Measurements from ENCODE around the gene STUM.
"Not testable (repeated sequence)": the region's sequence is repeated elsewhere in the genome, so short reads cannot be mapped to it uniquely, and the experiment has no call there.

The STUM gene

DNA sequence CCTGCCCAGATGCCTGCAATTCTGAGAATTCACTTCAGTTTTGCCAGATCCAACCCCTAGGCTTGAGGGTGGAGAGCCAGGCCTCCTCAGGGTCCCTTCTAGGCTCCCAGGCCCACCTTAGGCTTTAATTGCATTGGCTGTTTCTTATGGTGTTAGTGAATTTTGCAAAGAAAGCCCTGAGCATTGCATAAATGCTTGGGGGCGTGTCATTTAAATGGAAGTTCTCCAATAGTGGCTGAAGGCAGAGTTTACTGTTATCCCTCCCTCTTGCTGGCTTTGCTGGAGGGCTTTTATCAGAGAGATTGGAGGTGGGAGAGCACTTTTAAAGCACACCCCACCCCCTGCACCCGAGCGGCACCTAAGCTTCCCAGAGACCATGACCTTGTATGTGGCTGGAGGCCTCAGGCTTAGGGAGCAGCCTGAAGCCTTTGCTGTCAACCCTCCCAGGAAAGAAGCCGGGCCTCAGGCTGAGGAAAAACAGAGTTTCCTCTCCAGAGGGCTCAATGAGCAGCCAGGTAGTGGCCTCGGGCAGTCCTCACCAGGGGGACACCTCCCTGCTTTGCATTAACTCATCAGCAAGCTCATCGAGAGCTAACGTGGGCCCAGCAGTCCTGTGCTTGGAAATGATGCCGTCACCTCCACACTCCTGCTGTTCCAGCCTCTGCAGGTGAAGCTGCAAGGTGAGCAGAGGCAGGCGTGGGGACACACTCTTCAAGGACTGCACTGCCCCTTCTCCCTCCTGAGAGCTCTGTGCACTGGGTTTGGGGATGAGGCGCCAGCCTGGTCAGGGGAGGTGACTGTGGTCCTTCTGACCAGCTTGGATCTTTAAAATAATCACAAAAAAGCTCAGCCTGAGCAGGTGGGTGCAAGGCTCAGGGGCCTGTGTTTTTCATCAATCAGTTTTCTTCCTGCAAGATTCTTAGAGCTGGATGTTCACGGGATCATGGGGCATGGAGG lies 58.0 kb downstream of the STUM start:
- no peak for DNase-seq

DNA sequence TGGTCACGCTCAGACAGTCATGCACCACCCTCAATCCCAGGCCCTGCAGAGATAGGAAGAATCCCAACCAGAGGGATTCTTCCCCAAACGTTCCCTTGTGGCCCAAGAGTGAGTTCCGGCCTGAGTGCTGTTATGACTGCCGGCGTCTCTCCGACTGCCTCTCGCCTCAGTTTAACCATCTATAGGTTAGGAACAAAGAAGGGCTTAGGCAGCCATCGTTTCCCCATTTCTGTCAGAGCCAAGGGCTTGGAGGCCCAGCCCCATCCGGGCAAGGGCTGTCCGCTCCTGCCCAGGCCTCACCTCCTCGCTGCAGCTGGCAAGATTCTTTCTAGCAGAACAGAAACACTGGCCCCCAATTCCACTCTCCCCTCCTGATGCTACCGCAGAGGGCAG lies 58.7 kb downstream of the STUM start:
- DNase-seq: no peak

DNA sequence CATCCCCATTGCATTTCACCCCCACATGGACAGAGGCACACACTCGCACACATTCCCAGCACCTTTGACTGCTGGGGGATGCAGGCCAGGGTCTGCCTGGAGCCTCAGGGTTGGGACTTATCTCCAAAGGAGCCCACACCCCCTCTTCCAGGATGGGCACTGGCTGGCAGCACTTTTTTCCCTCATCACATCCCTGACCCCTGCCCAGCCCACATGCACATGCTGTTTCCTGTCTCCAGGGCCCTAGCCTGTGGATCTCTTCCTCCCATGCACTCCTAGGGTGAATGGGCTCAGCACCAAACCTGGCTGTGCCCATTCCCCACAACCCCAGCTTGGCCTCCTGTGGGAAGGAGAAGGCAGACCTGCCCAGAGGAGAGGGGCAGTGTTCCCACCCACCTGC lies 59.3 kb downstream of the STUM start:
- DNase-seq: no peak

DNA sequence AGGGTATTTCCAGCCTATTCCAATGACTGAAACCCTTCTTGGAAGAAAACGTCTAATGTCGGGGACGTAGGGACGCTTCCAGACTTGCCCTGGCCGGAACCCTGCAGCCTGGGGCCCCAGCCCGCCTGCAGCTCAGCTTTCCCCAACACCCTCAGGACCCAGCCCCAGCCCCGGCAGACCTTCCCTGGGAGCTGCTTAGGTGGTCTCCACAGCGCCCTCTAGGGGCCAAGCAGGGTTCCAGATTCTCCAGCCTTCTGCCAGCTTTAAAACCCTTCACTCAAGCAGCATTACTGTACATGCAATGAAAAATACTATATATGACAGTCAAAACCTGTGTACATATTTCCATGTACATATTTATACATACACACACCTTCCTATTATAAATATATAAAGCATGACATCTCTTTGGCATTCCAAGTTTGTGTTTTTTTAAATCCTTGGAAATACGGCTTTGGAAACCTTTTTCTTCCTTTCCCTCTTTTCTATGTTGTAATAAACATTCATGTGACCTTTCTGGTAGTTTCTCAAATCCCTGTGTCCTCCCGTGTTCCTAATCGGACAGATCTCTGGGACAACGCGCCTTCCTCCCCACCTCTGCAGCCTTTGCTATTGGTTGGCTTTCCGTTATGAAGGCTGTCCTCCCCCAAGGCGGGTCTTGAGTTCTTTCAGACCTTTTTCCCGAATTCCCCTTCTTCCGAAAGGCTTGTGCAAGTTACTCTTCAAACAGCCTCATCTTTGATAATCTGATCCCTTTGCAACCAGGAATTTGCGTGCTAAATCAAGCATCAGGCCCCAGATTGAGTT lies 60.3 kb downstream of the STUM start:
- DNase-seq: no peak

DNA sequence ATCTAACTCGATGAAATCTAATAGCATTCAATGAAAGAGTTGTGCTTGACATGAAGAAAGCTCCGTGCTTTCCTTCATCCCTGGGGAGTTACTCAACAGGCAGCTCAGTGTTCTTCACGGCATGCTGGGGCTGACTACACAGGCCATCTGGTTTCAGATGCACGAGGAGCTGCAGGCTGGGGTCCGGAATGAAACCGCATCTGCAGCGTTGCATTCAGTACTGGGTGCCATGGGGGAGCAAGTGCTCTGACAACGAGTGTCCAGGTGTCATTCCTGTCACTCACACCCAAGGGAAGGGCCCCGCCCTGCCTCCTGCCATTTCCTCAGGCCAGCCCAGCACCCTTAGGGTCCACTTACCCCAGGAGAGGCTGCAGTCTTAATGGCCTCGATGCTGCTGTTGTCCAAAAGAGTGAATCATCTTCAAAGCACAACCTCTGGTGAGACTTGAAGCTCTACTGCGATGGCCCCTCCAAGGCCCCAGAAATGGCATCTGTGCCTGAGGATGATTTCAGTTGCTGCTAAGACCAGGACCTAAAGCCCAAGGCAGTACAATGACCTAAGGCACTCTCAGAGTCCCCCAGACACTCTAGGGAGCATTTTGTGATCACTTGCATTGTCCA lies 61.4 kb downstream of the STUM start:
- no peak for DNase-seq

DNA sequence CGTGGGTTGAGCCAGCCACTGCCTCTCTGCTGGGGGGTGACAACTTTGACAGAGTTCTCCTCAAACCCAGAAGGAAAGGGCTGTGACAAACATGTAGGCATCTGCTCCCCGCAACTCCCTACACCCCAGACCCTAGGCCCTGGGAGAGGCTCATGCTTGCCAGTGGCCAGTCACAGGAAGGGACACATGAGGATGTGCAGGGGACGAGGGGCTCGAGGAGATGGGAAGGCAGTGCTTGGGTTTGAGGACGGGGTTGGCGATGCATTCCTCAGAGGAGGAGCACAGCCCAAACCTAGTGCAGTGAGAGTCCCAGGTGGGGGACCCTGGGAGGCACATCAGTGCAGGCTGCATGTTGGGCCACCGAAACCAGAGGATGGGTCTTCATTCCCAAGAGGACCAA lies 62.1 kb downstream of the STUM start:
- DNase-seq: no peak

DNA sequence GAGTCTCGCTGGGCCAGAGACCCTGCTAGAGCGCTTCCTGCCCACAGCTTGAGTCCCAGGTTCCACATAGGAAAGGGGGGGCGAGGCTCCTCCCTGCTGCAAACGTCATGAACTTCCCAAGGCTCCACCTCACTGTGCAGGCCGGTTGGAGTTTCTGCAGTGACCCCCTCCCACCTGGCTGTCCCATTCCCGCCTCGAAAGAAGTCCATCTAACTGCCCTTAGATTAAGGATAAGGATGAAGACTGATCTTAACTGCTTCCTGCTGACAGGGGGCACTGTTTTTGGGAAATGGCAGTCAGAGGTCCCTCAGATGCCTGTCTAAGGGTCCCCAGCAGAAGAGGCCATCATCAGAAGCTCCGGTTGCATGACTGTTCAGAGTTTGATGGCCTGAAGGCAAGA lies 62.7 kb downstream of the STUM start:
- no peak for DNase-seq

DNA sequence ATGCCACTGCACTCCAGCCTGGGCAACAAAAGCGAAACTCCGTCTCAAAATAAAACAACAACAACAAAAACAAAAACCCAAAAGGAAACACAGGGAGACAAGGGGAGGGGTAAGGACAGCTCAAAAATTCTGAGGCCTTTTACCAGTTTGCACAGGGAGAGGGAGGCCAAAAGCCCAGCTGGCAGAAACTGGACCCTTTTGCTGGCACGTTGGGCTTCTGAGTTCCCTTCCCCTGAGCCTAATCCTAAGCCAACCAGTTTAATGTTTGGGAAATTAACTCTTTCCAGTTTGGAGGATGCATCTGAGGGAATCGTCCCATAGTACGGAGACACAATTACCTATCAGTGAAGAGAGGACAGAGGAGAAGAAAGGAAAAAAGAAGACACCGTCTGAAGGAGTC lies 63.4 kb downstream of the STUM start:
- DNase-seq: not testable (repeated sequence)

DNA sequence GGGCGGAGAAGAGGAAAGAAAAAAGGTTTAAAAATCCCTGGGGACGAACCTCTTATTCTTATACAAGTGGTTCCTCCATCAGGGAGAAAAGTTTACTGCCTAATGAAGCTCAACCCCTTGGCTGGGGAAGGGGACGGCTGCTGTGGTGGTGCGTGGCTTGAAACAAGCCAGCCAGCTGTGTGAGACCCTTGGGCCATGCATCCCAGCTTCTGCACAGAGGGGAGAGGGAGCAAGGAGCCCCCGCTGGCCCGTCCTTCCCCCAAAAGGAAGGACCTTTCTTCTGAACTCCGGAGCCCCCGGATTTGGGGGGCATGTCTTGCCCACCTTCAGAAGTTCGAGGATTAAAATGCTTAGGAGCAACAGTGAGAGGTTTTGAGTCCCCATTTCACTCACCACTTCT lies 67.3 kb downstream of the STUM start:
- DNase-seq: no peak

DNA sequence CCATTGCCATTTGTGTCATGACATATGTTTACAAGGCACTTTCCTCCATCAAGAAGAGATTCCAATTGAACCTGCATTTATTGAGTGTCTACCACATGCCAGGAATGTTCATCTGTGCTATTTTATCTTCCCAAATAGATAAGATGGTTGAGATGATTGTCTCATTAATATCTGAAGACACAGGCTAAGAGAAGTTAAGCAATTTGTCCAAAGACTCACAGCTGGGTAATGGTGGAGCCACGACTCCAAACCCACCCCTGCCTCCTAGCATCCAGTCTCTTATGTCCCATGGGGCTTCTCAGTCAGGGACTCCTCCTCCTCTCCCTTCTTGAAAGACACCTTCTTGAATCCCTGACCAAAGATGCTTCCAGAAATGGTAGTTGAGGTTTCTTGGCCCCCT lies 68.1 kb downstream of the STUM start:
- DNase-seq: no peak

DNA sequence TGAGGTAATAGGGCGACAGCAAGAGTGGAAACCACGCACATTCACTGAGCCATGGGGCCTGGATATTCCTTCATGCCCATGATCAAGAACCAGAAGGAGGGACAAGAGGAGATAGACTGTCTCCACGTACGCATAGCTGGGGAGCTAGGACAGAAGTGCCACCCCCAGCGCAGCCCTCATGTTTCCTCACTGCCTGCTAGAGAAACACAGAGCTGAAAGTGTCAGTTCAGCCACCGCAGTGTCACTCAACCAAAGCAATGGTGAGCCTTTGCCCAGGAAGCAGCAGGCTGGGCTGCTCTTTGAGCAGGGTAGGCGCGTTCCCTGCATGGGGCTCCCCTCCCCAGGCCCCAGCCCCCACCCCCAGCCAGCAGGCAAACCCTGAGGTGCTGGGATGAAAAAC lies 68.5 kb downstream of the STUM start:
- DNase-seq: no peak

DNA sequence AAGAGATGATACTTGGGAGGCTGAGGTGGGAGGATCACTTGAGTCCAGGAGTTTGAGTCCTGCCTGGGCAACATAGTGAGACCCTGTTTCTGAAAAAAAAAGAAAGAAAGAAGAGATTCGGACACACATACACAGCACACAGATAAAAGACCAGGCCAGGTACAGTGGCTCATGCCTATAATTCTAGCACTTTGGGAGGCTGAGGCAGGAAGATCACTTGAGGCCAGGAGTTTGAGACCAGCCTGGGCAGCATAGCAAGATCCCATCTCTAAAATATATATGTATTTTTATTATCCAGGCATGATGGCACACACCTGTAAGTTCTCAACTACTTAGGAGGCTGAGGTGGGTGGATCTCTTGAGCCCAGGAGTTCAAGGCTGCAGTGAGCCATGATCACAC lies 69.2 kb downstream of the STUM start:
- DNase-seq: not testable (repeated sequence)

DNA sequence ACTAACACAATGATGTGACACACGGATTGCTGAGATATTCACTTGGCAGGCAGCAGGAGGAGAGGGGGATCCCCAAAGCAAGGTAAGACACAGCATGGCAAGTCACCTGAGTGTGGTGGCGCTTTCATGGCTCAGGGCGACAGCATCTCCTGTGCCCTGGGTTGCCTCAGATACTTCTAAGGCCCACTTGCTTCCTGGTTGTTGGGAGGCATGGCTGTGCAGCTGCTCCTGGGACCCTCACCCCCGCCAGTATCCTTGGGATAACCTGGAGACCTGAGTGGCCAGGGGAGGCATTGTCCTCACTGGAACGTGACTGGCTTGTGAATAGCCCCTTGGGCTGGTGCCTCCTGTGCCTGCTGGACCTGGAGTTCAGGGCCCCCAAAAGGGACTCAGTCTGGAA lies 69.8 kb downstream of the STUM start:
- DNase-seq: no peak

DNA sequence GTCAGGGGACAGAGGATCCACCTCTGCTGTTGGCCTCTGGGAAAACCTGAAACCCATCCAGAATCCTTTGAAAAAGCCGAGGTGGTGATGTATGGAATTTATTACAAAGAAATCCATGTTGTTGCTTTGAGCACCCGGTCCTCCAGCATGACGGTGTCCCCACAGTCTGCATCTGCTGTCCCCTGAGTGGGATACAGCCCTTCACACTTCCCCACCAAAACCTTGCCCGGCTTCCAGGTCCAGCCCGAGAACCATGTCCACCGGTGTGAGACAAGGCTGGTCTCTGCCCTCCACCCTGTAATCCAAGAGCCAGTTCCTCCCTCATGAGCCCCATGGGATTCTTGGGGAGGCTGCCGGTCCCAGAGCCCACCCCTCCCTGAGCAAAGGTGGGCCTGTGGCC lies 70.5 kb downstream of the STUM start:
- no peak for DNase-seq

DNA sequence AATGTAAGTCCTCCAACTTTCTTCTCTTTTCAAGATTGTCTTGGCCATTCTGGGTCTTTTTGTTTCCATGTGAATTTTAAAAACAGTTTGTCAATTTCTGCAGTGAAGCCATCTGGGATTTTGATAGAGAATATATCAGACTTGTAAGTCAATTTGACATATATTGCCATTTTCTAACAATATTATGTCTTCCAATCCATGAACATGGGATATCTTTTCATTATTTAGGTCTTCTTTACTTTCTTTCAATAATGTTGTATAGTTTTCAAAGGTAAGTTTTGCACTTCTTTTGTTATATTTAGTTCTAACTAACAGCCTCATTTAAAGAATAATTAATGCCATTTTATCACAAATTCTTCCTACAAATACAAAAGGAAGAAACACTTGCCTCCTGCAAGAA lies 73.4 kb downstream of the STUM start:
- DNase-seq: no peak

DNA sequence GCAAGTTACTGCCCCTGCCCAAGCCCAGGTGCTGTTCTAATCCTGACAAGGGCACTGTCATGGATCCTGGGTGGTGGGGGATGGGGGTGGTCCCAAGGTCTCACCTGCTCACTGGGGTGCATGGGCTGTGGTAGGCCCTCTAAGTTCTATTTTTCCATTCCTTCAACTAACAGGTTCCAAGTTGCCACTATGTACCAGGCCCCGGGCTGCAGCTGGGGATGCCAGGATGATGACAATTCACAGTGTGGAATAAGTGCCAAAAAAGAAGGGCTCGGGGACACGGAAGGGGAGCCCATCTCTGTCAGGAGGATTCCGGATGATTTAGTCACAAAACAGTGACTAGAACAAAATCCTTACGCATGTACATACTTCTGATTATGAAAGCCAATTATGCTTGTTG lies 76.0 kb downstream of the STUM start:
- DNase-seq: no peak

DNA sequence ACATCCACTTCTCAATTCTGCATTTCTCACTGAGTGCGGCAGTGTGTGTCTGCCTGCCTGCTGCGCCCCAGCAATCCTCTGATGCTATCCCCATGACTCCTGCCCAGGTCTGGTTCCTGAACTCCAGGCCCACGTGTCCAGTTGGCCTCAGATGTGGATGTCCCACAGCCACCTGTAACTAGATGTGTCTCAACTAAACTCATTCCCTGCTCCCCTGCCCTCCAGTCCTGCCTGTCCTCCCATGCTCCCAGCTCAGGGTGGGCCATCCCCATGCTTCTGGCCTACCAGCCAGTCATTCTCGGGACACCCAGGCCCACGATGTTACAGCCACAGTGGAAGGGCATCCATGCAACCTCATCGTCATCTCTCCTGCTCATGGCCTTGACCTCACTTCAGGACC lies 76.8 kb downstream of the STUM start:
- no peak for DNase-seq

DNA sequence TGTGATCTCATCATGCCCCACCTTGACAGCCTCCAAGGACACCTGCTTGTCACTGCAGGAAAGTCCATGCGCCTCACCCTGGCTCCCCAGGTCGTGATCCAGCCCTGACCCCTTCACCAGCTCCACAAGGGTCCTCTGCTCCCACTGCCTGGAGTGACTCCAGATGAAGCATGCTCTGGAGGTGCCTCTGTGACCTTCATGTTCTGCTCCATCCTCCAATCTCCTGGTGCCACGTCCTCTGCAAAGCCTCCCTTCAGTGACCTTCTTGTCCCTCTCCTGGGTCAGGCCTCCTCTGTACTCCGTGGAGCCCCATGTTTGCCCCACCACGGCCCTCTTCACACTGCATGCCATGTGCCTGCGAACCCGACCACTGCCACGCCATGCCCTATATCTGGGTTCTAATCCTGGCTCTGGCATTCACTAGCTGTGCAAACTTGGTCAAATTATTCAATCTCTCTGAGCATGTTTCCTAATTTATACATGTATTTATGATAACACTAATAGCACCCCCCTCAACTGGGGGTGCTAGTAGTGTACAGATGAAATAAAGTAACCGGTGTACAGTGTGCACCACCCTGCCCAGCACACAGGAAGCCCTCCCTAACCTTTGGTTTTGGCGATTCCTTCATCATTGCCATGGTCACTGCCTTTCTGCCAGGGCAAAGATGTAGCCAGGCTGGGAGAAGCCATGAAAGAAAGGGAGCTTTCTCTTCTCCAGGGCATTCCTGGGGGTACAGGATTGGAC lies 77.4 kb downstream of the STUM start:
- DNase-seq: no peak

DNA sequence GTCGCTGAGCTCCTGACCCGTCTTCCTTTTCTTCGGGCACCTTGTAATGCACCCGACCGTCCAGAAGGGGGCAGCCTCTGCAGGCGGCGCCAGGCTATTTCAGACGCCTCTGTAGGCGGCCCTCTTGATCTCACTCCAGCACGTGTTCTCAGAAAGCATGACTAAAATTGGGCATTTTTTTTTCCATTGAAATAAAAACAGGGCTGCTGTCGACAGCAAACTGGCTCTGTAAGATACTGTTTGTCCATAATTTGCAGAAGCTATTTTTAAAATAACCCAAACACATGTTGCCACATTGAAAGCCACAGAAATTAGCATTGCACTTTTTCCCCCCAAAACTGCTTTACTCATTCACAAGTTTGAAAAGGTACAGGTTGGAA lies 78.0 kb downstream of the STUM start:
- DNase-seq: no peak

DNA sequence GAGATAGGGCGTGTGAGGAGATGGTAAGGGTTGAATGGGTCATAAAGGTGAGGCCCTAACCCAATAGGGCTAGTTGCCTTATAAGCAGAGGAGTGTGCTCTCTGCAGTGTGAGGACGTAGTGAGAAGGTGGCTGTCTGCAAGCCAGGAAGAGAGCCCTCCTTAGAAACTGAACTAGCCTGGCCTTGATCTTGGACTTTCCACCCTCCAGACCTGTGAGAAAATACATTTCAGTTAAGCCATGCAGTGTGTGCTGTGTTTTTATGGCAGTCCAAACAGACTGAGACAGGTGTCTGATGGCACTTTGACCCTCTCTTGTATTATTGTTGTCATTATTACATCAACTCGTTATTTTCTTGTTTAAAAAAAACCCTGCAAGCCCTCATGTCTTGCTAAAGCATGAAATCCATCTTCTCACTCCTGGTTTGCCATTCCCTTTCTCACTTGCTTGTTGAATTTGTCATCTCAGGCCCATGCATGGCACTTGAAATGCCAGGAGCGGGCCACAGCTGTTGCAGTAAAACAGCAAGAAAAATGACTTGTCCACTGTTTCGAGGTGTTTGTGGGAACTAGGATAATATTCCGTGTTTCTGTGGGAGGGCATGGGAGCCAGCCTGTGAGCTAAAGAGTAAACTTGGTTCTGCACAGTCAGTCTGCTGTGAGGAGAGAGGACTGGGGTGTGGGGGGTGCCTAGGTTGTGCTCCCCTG lies 78.6 kb downstream of the STUM start:
- no peak for DNase-seq

DNA sequence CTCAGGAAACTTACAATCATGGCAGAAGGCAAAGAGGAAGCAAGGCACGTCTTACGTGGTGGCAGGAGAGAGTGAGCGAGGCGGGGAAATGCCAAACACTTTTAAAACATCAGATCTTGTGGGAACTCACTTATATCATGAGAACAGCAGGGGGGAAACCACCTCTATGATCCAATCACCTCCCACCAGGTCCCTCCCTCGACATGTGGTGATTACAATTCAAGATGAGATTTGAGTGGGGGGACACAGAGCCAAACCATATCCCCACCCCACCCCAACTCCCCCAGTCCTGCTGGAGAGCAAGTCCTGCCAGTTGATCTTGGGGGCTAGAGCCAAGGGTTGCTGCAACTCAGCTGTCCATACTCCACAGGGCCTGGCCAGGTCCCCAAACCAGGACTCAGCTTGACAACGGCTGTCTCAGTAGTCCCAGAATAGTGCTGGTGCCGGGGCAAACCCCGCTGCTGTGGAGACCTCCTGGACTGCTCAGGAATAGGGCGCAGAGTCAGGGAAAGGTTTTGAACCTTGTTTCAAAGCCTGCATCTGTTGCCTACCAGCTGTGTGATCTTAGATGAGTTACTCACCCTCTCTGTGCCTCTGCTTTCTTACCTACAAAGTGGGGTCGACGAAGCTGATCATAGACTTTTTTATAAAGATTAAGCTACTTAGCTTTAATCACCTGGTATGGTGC lies 79.5 kb downstream of the STUM start:
- no peak for DNase-seq
